ENCODE results near the gene OPA1.

Gene OPA1

DNA sequence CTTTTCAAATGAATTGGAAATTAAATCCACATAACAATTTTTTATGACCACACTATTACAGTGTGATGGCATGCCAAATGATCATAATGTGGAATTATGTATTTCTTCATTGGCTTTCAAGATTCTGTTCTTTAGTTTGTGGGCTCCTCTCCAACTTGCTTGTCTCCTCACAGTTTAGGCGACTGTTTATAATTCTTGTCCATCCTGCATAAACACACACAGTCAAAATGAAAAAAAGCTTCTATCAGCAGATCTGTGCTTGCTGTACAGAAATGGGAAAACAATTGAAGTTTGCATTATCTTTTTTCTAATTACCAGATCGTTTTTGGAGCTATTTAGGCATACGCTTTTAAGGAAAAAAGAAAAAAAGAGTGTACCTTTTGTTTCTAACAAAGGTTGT lies 37.0 kb downstream of the OPA1 start:
- no peak overlapping the region for H3K9ac ChIP-seq (ENCODE audit: low read length)
- H3K4me1 ChIP-seq (ENCODE audit: control insufficient read depth, insufficient read depth, low read length): no peaks in the 10 kb centered on the region
- H3K9me3 ChIP-seq (ENCODE audit: control insufficient read depth, low read length): no peaks in the 10 kb centered on the region
- no peaks in the 10 kb centered on the region for H3K27me3 ChIP-seq (ENCODE audit: control insufficient read depth, insufficient read depth, low read length)
- H3K36me3 ChIP-seq (ENCODE audit: control insufficient read depth, insufficient read depth, low read length): no peaks in the 10 kb centered on the region
- H3K4me3 ChIP-seq (ENCODE audit: low read length): no peak overlapping the region

DNA sequence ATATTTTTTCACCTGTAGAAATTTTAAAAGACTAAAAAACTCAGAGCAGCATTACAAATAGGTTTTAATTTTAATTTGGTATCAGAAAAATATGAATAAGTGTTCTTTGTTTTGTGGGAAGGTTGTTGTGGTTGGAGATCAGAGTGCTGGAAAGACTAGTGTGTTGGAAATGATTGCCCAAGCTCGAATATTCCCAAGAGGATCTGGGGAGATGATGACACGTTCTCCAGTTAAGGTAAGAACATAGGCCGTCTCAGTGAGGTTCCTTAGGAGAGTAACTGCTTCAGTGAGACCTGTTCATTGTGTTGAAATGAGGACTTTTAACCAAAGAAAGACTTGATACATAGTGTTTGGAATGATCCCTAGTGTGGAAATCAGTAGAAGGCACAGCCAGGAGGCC lies 44.8 kb downstream of the OPA1 start:
- Histone ChIP-seq H3K4me1 (ENCODE audit: control insufficient read depth, insufficient read depth, low read length) (no peaks in the 10 kb centered on the region), H3K9me3 (ENCODE audit: control insufficient read depth, low read length) (no peaks in the 10 kb centered on the region), H3K9ac (ENCODE audit: low read length) (no peak overlapping the region), H3K4me3 (ENCODE audit: low read length) (no peak overlapping the region), H3K36me3 (ENCODE audit: control insufficient read depth, insufficient read depth, low read length) (no peaks in the 10 kb centered on the region), H3K27me3 (ENCODE audit: control insufficient read depth, insufficient read depth, low read length) (no peaks in the 10 kb centered on the region)

DNA sequence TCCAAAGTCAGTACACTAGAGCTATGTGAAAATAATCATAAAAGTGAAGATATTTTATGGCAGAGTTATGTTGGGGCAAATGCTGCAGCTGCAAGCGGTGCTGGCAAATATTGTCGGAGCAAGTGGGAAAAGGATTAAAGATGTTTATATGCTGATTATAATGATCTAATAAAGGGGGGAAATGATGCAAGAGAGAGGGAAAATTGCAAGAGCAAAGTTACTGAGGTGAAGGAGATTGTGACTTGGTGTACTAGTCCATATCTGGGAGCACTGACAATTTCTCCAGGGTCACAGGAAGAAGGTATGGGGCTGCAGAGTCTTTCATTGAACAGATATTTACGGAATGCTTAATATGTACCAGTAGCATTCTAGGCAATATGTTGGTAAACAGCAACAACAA lies 45.8 kb downstream of the OPA1 start:
- H3K4me1 ChIP-seq (ENCODE audit: control insufficient read depth, insufficient read depth, low read length): no peaks in the 10 kb centered on the region
- no peak overlapping the region for H3K9ac ChIP-seq (ENCODE audit: low read length)
- H3K36me3 ChIP-seq (ENCODE audit: control insufficient read depth, insufficient read depth, low read length): no peaks in the 10 kb centered on the region
- no peak overlapping the region for H3K4me3 ChIP-seq (ENCODE audit: low read length)
- H3K27me3 ChIP-seq (ENCODE audit: control insufficient read depth, insufficient read depth, low read length): no peaks in the 10 kb centered on the region
- H3K9me3 ChIP-seq (ENCODE audit: control insufficient read depth, low read length): no peaks in the 10 kb centered on the region

- H3K4me3 ChIP-seq (ENCODE audit: low read length): no peak overlapping the region
- no peaks in the 10 kb centered on the region for H3K4me1 ChIP-seq (ENCODE audit: control insufficient read depth, insufficient read depth, low read length)
- no peaks in the 10 kb centered on the region for H3K27me3 ChIP-seq (ENCODE audit: control insufficient read depth, insufficient read depth, low read length)
- H3K9me3 ChIP-seq (ENCODE audit: control insufficient read depth, low read length): no peaks in the 10 kb centered on the region
- H3K9ac ChIP-seq (ENCODE audit: low read length): no peak overlapping the region
- no peaks in the 10 kb centered on the region for H3K36me3 ChIP-seq (ENCODE audit: control insufficient read depth, insufficient read depth, low read length)
Measured at GRCh38 chr3:193640165-193640715, 47.2 kb downstream of the OPA1 start.

DNA sequence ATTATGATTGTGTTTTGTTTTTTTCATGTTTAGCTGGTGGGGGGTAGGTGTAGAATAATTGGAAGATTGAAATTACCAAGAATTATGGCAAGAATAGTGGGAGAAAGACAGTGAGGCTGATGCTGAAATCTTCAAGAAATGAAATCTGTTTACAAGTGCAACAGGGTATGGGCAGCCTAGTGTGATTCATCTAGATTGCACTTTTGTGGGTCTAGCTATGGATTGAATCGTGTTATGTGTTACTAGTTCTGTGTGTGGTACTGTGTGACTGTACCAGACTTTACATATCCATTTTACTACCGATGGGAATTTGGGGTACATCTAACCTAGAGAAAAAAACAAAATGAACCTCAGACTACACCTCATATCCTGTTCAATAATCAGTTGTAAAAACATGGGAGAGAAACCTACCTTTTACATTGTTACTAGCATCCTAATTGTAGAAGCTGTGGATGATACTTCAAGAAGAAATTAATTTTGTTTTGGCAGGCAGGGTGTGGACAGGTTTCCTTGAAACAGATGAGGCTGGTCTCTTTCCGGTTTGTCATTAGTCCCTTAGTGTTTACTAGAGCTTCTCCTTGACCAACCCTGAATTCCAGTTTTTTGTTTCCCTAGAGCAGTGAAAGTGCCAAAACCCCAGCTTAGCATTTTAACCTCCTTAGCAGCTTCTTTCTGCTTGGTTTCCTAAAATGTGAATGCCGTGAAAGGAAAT lies 47.9 kb downstream of the OPA1 start:
- Histone ChIP-seq H3K36me3 (ENCODE audit: control insufficient read depth, insufficient read depth, low read length) (no peaks in the 10 kb centered on the region), H3K4me3 (ENCODE audit: low read length) (no peak overlapping the region), H3K9me3 (ENCODE audit: control insufficient read depth, low read length) (no peaks in the 10 kb centered on the region), H3K9ac (ENCODE audit: low read length) (no peak overlapping the region), H3K27me3 (ENCODE audit: control insufficient read depth, insufficient read depth, low read length) (no peaks in the 10 kb centered on the region), H3K4me1 (ENCODE audit: control insufficient read depth, insufficient read depth, low read length) (no peaks in the 10 kb centered on the region)

- Histone ChIP-seq H3K36me3 (ENCODE audit: control insufficient read depth, insufficient read depth, low read length) (no peaks in the 10 kb centered on the region), H3K4me1 (ENCODE audit: control insufficient read depth, insufficient read depth, low read length) (no peaks in the 10 kb centered on the region), H3K9ac (ENCODE audit: low read length) (no peak overlapping the region), H3K9me3 (ENCODE audit: control insufficient read depth, low read length) (no peaks in the 10 kb centered on the region), H3K27me3 (ENCODE audit: control insufficient read depth, insufficient read depth, low read length) (no peaks in the 10 kb centered on the region), H3K4me3 (ENCODE audit: low read length) (no peak overlapping the region)
Measured at GRCh38 chr3:193641440-193641775, 48.4 kb downstream of the OPA1 start.

DNA sequence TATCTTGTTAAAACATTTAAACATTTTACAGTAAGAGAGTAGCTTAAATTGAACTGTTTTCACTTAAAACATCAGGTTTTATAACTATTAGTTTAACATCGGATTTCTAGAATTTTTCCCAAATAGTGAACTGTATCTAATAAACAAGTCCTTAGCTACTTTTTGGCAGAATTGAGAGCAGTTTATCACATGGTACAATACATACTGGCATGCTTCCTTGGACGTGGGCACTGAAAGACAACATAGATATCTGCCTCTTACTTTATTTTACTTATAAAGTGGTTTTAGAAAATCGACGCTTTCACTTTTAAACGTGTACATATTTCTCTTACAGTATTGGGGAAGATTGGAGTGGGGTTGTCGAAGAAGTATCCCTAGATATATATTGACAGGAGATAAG lies 52.8 kb downstream of the OPA1 start:
- no peak overlapping the region for H3K9ac ChIP-seq (ENCODE audit: low read length)
- no peak overlapping the region for H3K4me3 ChIP-seq (ENCODE audit: low read length)
- no peaks in the 10 kb centered on the region for H3K9me3 ChIP-seq (ENCODE audit: control insufficient read depth, low read length)
- no peaks in the 10 kb centered on the region for H3K27me3 ChIP-seq (ENCODE audit: control insufficient read depth, insufficient read depth, low read length)
- no peaks in the 10 kb centered on the region for H3K4me1 ChIP-seq (ENCODE audit: control insufficient read depth, insufficient read depth, low read length)
- no peaks in the 10 kb centered on the region for H3K36me3 ChIP-seq (ENCODE audit: control insufficient read depth, insufficient read depth, low read length)

GRCh38 chr3:193648542-193649076 lies 55.6 kb downstream of the OPA1 start:
- Histone ChIP-seq H3K9me3 (ENCODE audit: control insufficient read depth, low read length) (no peaks in the 10 kb centered on the region), H3K27me3 (ENCODE audit: control insufficient read depth, insufficient read depth, low read length) (no peaks in the 10 kb centered on the region), H3K4me1 (ENCODE audit: control insufficient read depth, insufficient read depth, low read length) (no peaks in the 10 kb centered on the region), H3K36me3 (ENCODE audit: control insufficient read depth, insufficient read depth, low read length) (no peaks in the 10 kb centered on the region), H3K4me3 (ENCODE audit: low read length) (no peak overlapping the region), H3K9ac (ENCODE audit: low read length) (no peak overlapping the region)

GRCh38 chr3:193650585-193650984 lies 57.6 kb downstream of the OPA1 start:
- H3K27me3 ChIP-seq (ENCODE audit: control insufficient read depth, insufficient read depth, low read length): no peaks in the 10 kb centered on the region
- no peaks in the 10 kb centered on the region for H3K4me1 ChIP-seq (ENCODE audit: control insufficient read depth, insufficient read depth, low read length)
- H3K36me3 ChIP-seq (ENCODE audit: control insufficient read depth, insufficient read depth, low read length): no peaks in the 10 kb centered on the region
- H3K9me3 ChIP-seq (ENCODE audit: control insufficient read depth, low read length): no peaks in the 10 kb centered on the region
- no peak overlapping the region for H3K9ac ChIP-seq (ENCODE audit: low read length)
- no peak overlapping the region for H3K4me3 ChIP-seq (ENCODE audit: low read length)

GRCh38 chr3:193655831-193656433 lies 62.9 kb downstream of the OPA1 start:
- H3K27me3 ChIP-seq (ENCODE audit: control insufficient read depth, insufficient read depth, low read length): no peaks in the 10 kb centered on the region
- peaks cover 4% of the 10 kb centered on the region for H3K36me3 ChIP-seq (ENCODE audit: control insufficient read depth, insufficient read depth, low read length)
- H3K9ac ChIP-seq (ENCODE audit: low read length): no peak overlapping the region
- H3K9me3 ChIP-seq (ENCODE audit: control insufficient read depth, low read length): no peaks in the 10 kb centered on the region
- H3K4me3 ChIP-seq (ENCODE audit: low read length): no peak overlapping the region
- H3K4me1 ChIP-seq (ENCODE audit: control insufficient read depth, insufficient read depth, low read length): no peaks in the 10 kb centered on the region

DNA sequence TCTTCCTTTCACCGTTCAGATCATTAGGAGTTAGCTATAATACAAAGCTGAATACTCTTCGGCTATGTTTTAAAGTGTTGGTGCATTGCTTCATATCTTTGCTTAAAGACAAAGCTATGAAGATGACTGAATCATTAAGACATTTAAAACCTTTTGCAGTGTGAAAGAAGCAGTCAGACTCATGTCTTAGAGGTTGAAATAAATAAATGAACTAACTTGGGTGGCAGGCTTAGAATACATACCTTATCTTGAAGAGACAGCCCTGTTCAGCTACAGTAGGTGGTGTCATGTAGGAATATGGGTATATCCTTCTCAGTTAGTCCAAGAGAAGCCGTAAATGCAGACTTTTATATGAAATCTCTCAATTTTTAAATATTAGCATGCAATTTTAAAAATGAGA lies 63.4 kb downstream of the OPA1 start:
- no peaks in the 10 kb centered on the region for H3K4me1 ChIP-seq (ENCODE audit: control insufficient read depth, insufficient read depth, low read length)
- H3K4me3 ChIP-seq (ENCODE audit: low read length): no peak overlapping the region
- no peaks in the 10 kb centered on the region for H3K9me3 ChIP-seq (ENCODE audit: control insufficient read depth, low read length)
- H3K27me3 ChIP-seq (ENCODE audit: control insufficient read depth, insufficient read depth, low read length): no peaks in the 10 kb centered on the region
- peaks cover 4% of the 10 kb centered on the region for H3K36me3 ChIP-seq (ENCODE audit: control insufficient read depth, insufficient read depth, low read length)
- no peak overlapping the region for H3K9ac ChIP-seq (ENCODE audit: low read length)

DNA sequence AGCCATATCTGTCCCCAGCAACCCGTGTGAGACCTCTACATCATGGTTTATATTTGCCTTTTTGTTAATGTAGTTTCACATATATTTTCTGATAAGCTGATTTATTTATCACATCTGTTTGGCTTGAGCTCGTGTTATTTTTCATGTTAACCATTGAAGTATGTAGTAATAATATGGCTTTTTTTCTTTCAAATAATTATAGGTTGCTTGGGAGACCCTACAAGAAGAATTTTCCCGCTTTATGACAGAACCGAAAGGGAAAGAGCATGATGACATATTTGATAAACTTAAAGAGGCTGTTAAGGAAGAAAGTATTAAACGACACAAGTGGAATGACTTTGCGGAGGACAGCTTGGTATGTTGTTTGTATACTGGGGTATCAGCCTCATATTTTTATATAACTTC lies 63.9 kb downstream of the OPA1 start:
- H3K4me3 ChIP-seq (ENCODE audit: low read length): no peak overlapping the region
- no peaks in the 10 kb centered on the region for H3K4me1 ChIP-seq (ENCODE audit: control insufficient read depth, insufficient read depth, low read length)
- H3K9ac ChIP-seq (ENCODE audit: low read length): no peak overlapping the region
- H3K9me3 ChIP-seq (ENCODE audit: control insufficient read depth, low read length): no peaks in the 10 kb centered on the region
- H3K27me3 ChIP-seq (ENCODE audit: control insufficient read depth, insufficient read depth, low read length): no peaks in the 10 kb centered on the region
- peaks cover 4% of the 10 kb centered on the region for H3K36me3 ChIP-seq (ENCODE audit: control insufficient read depth, insufficient read depth, low read length)
